NT2/D1 (cell line): ENCODE results near the gene FOXQ1.

Source experiments
- SUZ12 ChIP-seq: IDR thresholded peaks from 2 replicates; pipeline ENCODE4 v1.6.1; 2011; ENCODE audit not compliant: insufficient read length, insufficient read depth; ENCODE audit errors: extremely low read depth
- YY1 ChIP-seq: IDR thresholded peaks from 2 replicates; pipeline ENCODE4 v1.6.1; 2011; ENCODE audit not compliant: insufficient read length, insufficient read depth
- ZNF274 ChIP-seq: IDR thresholded peaks from 2 replicates; pipeline ENCODE4 v1.6.1; 2011; ENCODE audit warnings: mild to moderate bottlenecking, low read depth, low read length

- TF ChIP-seq SUZ12: no peak
- TF ChIP-seq ZNF274: no peak
- no peak for TF ChIP-seq YY1
These were observed 30.2 kb upstream of the FOXQ1 start for GRCh38 chr6:1281746-1282145.
